ENCODE measurements around the gene NTSR1. TPM values are rescaled to one million over a fixed set of nuclear protein-coding genes. Genes with fewer than 3 reads are reported as not detected.

The NTSR1 gene
- total and polyA plus RNA-seq, 2 donors (not counting 1 experiment from before 2014, with no cell fraction given): not detected

- H3K4me3 ChIP-seq (ENCODE audit: control extremely low read depth in 1 of 5, extremely low read depth in 1 of 5, insufficient read depth in 1 of 5, low read depth in 2 of 5, low read length in 4 of 5): no peak overlapping the region
- H3K27ac ChIP-seq (ENCODE audit: low read length in 2 of 2): no peak overlapping the region
- POLR2A ChIA-PET: no interaction called here
- intact Hi-C loops (cut with micrococcal nuclease): no loop called here
- 72% methylated on average over 12 of the region's 19 CpGs for WGBS (ENCODE audit: insufficient coverage)
- CTCF ChIA-PET: no interaction called here
- TF ChIP-seq CTCF (IDR thresholded peaks at IDR 0.05): no peak
- no peak for TF ChIP-seq EZH2 (IDR thresholded peaks at IDR 0.05; ENCODE audit: borderline replicate concordance, insufficient read depth, low read depth, low read length, poor library complexity, severe bottlenecking)
- H3K4me2 ChIP-seq (replicated peaks; ENCODE audit: low read depth, low read length, poor library complexity, severe bottlenecking): no peak overlapping the region
- ATAC-seq (ENCODE audit: low read depth): no peak
- H4K20me1 ChIP-seq (ENCODE audit: control insufficient read depth, insufficient read depth, low read length, poor library complexity, severe bottlenecking): no peaks in the 10 kb centered on the region
- no peak overlapping the region for H2AFZ ChIP-seq (ENCODE audit: insufficient read depth, low read depth, low read length, poor library complexity, severe bottlenecking)
- DNase-seq: no peak
- H3K27me3 Mint-ChIP-seq: peaks cover under 1% of the 10 kb centered on the region
- H3K4me3 Mint-ChIP-seq: no peak overlapping the region
- no peaks in the 10 kb centered on the region for H3K27me3 ChIP-seq (replicated peaks in 1 of 4; ENCODE audit: control extremely low read depth in 1 of 4, control insufficient read depth in 3 of 4, insufficient read depth in 4 of 4, low read length in 3 of 4)
- H3K36me3 ChIP-seq (replicated peaks in 1 of 2; ENCODE audit: control extremely low read depth in 1 of 2, control insufficient read depth in 1 of 2, extremely low read depth in 1 of 2, insufficient read depth in 2 of 2, low read length in 1 of 2): no peaks in the 10 kb centered on the region
- H3K9ac ChIP-seq (ENCODE audit: low read length): no peak overlapping the region
- peaks cover 0 to under 1% (median 0%) of the 10 kb centered on the region in 3 donors for H3K9me3 ChIP-seq (ENCODE audit: control extremely low read depth in 1 of 3, control insufficient read depth in 2 of 3, insufficient read depth in 1 of 3, low read length in 2 of 3)
- peaks cover 32% of the 10 kb centered on the region for H3K4me1 Mint-ChIP-seq
- H3K9me3 Mint-ChIP-seq (ENCODE audit: insufficient read depth): no peaks in the 10 kb centered on the region
- no peak overlapping the region for H3K27ac Mint-ChIP-seq
- no peaks in the 10 kb centered on the region for H3K79me2 ChIP-seq (ENCODE audit: control insufficient read depth, insufficient read depth, low read length)
- H3K4me1 ChIP-seq (ENCODE audit: control insufficient read depth in 2 of 2, insufficient read depth in 2 of 2, low read length in 2 of 2): peaks cover 6 to 24% of the 10 kb centered on the region in 2 donors
Observed at GRCh38 chr20:62735331-62735821, 26.7 kb downstream of the NTSR1 start.

- DNase-seq (no peak), ATAC-seq (ENCODE audit: low read depth) (no peak)
- Histone ChIP-seq H3K27ac (ENCODE audit: low read length in 2 of 2) (no peak overlapping the region), H3K4me3 (ENCODE audit: control extremely low read depth in 1 of 5, extremely low read depth in 1 of 5, insufficient read depth in 1 of 5, low read depth in 2 of 5, low read length in 4 of 5) (no peak overlapping the region), H3K4me1 (ENCODE audit: control insufficient read depth in 2 of 2, insufficient read depth in 2 of 2, low read length in 2 of 2) (peaks cover 12 to 30% of the 10 kb centered on the region in 2 donors), H3K9me3 (ENCODE audit: control extremely low read depth in 1 of 3, control insufficient read depth in 2 of 3, insufficient read depth in 1 of 3, low read length in 2 of 3) (peaks cover 0 to 3% (median 0%) of the 10 kb centered on the region in 3 donors), H3K79me2 (ENCODE audit: control insufficient read depth, insufficient read depth, low read length) (no peaks in the 10 kb centered on the region), H4K20me1 (ENCODE audit: control insufficient read depth, insufficient read depth, low read length, poor library complexity, severe bottlenecking) (no peaks in the 10 kb centered on the region), H3K27me3 (replicated peaks in 1 of 4; ENCODE audit: control extremely low read depth in 1 of 4, control insufficient read depth in 3 of 4, insufficient read depth in 4 of 4, low read length in 3 of 4) (no peaks in the 10 kb centered on the region), H3K36me3 (replicated peaks in 1 of 2; ENCODE audit: control extremely low read depth in 1 of 2, control insufficient read depth in 1 of 2, extremely low read depth in 1 of 2, insufficient read depth in 2 of 2, low read length in 1 of 2) (no peaks in the 10 kb centered on the region), H3K9ac (ENCODE audit: low read length) (no peak overlapping the region), H3K4me2 (replicated peaks; ENCODE audit: low read depth, low read length, poor library complexity, severe bottlenecking) (no peak overlapping the region), H2AFZ (ENCODE audit: insufficient read depth, low read depth, low read length, poor library complexity, severe bottlenecking) (no peak overlapping the region)
- 91% methylated on average over 6 of the region's 8 CpGs for WGBS (ENCODE audit: insufficient coverage)
- ChIA-PET POLR2A (no interaction called here), CTCF (no interaction called here)
- H3K4me1 Mint-ChIP-seq: peaks cover 36% of the 10 kb centered on the region
- no peaks in the 10 kb centered on the region for H3K9me3 Mint-ChIP-seq (ENCODE audit: insufficient read depth)
- no peaks in the 10 kb centered on the region for H3K27me3 Mint-ChIP-seq
- no peak overlapping the region for H3K4me3 Mint-ChIP-seq
- H3K27ac Mint-ChIP-seq: no peak overlapping the region
- intact Hi-C loops (cut with micrococcal nuclease): no loop called here
- TF ChIP-seq EZH2 (IDR thresholded peaks at IDR 0.05; ENCODE audit: borderline replicate concordance, insufficient read depth, low read depth, low read length, poor library complexity, severe bottlenecking) (no peak), CTCF (IDR thresholded peaks at IDR 0.05) (no peak)
Observed at GRCh38 chr20:62736026-62736406, 27.4 kb downstream of the NTSR1 start.

All from B cell (primary cell).